ENCODE results near the gene SEMA7A.
A peak's percentile ranks its signal among the peaks of the same experiment; 100 is the strongest.

SEMA7A gene

DNA sequence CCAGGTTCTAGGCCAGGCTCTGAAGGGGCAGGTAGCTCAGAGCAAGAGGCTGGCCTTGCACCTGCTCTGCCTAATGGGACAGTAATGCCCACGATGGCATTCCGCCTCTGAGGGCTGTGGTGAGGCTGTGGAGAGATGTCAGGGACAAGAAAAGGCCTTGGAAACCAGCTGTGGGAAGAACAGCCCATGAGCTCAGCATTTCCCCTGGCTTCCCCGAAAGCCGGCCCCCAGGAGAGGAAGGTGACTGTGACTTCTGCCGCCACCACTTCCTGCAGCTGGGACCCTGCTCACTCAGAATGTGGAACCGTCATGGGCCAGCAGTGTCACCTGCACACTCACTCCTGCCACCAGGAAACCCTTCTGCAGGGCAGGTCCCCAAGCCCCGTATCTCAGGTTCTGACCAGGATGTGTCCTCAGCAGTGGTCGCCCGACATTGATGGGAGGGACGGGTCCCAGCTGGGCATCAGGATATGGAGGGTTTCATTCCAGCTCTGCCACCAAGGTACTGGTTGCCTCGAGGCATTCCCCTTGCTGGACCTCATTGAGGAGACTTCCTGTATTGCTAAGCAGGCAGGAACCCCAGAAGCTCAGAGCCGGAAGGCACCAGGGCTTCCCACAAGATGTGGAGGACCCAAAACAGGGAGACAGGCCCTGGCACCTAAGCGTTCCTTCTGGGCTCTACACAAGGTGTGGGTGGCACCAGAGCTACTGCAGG, 30.7 kb downstream of the SEMA7A start:
- H3K27ac ChIP-seq = no peak overlapping the region
- TF ChIP-seq ZFX (IDR thresholded peaks at IDR 0.05) = no peak
- TF ChIP-seq, protein P1, sequence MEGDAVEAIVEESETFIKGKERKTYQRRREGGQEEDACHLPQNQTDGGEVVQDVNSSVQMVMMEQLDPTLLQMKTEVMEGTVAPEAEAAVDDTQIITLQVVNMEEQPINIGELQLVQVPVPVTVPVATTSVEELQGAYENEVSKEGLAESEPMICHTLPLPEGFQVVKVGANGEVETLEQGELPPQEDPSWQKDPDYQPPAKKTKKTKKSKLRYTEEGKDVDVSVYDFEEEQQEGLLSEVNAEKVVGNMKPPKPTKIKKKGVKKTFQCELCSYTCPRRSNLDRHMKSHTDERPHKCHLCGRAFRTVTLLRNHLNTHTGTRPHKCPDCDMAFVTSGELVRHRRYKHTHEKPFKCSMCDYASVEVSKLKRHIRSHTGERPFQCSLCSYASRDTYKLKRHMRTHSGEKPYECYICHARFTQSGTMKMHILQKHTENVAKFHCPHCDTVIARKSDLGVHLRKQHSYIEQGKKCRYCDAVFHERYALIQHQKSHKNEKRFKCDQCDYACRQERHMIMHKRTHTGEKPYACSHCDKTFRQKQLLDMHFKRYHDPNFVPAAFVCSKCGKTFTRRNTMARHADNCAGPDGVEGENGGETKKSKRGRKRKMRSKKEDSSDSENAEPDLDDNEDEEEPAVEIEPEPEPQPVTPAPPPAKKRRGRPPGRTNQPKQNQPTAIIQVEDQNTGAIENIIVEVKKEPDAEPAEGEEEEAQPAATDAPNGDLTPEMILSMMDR (conservative IDR thresholded peaks at IDR 0.05) = no peak

DNA sequence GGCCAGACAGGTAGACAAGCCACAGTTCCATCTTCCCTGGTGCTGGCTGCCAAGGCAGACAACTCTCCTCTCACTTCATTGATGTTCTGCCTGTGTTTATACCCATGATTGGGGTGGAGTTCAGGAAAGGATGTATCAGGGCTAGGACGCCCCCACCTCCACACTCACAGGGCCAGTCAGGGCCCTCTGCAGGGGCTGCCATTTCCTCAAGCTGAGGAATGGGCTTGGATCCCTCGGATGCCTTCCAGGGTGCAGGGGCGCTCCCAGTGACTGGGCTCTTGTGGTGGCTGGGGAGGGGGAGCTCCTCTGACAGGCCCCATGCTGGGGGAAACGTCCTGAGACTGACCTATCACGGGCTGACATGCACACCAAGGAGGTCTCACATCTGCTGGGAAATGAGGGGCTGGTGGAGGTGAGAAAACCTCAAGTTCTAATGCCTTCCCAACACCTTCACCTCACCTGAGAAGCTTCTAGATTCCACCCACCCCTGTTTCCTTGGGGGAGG, 31.4 kb downstream of the SEMA7A start:
- TF ChIP-seq ZFX (IDR thresholded peaks at IDR 0.05) = no peak
- TF ChIP-seq, protein P1 (conservative IDR thresholded peaks at IDR 0.05) = no peak

DNA sequence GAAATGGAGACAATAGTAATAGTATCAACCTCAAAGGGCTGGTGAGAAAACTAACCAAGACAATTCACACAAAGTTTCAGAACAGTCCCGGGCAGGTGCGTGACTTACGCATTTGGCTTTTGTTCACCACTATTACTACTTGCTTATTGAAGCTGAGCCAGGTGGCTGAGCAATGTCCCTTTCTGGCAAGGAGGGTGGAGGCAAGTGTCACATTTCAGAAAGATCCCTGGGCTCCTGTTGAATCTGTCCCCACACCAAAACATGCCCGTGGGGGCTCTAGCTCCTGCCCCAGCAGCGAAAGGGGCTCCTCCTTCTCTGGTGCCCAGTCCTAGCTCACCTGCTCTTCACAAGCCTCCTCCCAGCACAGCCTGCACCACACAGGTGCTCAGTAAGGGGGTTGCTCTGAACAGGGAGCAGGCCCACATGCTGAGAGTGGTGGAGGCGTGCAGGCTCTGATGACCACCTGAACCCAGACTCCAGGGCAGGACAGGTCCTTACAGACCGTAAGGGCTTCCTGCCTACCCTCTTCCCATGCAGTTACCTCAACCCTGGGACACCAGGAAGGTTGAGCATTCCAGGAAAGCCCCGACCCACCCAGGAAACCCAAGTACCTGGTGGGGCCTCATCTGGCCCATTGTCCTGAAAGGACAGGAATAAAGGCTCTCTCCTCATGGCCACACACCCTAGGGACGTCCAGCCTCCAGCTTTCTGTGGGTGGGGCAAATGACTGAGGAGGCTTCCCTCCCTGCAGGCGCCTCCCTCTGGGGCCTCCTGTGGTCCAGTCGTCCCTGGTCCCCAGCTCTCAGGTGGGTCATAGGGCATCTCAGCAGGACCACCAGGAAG, 32.6 kb downstream of the SEMA7A start:
- H3K27ac ChIP-seq = peak overlapping the region; percentile 41
- TF ChIP-seq, protein P1 (conservative IDR thresholded peaks at IDR 0.05) = no peak
- no peak for TF ChIP-seq ZFX (IDR thresholded peaks at IDR 0.05)

More for the DNA sequence above, 31.4 kb downstream of the SEMA7A start:
- no peak overlapping the region for H3K27ac ChIP-seq

DNA sequence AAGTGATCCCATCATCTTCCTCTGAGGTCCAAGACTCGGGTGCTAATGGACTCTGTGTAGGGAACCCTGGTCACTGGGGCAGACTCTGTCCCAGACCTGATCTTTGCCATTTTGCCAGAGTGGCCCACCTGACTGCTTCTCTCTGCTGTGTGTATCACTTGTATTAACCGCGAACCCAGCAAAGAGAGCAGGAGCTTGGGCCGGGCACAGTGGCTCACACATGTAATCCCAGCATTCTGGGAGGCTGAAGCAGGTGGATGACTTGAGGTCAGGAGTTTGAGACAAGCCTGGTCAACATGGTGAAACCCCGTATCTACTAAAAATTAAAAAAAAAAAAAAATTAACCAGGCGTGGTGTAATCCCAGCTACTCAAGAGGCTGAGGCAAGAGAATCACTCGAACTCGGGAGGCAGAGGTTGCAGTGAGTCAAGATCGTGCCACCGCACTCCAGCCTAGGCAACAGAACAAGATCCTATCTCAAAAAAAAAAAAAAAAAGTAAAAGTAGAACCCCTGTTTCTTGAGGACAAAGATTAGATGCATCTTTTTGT, 33.4 kb downstream of the SEMA7A start:
- peak overlapping the region; percentile 8; the same call in 1 of the 2 replicates for H3K27ac ChIP-seq
- no peak for TF ChIP-seq ZFX (IDR thresholded peaks at IDR 0.05)
- TF ChIP-seq, protein P1 (conservative IDR thresholded peaks at IDR 0.05) = no peak

DNA sequence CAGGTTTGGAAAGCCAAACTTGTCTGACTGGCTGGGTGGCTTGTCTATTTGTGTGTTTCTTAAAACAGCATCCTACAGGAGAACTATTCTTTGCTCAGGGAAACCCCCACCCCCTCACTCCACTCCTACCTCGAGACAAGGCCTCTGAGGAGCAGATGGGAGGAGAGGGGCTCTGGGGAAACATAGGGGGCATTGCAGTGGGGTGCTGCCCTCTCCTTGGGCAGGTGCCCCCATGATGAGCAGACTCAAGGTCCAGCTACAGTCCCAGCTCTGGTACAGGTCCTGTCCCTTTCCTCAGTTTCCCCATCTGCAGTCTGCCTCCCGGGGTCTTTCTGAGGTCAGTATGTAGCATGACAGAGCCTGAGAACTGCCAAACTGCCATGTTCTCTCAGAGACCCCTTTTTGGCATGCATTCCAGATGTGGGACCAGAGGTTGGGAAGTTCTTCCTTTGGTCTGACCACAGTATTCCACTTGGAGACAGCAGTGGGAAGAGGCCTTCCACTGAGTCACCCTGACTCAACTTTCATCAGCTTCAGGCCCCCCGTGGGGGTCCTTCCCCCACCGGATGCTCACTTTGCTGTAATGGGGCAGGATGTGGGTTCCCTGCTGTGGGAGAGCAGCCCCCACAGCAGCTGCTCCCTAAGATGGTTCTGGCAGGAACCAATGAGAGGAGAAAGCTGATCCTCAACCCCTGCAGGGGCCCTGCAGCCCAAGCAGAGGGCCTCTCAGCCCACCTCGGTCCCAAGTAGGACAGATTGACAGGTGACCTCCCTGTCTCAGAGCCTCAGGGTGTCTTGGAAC, 34.0 kb downstream of the SEMA7A start:
- peak overlapping the region; percentile 8; the same call in 1 of the 2 replicates for H3K27ac ChIP-seq
- TF ChIP-seq, protein P1 (conservative IDR thresholded peaks at IDR 0.05) = no peak
- TF ChIP-seq ZFX (IDR thresholded peaks at IDR 0.05) = no peak

DNA sequence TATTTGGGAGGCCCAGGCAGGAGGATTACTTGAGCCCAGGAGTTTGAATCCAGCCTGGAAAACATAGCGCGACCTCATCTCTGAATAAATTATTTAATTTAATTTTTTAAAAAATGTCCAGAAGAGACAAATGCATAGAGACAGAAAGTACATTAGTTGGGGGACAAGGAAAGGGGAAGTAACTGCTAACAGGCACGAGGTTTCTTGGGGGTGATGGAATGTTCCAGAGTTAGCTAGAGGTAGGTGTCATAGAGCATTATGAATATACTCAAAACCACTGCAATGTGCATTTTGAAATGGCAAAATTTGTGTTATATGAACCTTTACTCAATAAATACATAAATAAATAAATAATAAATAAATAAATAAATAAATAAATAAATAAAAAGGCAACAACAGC, 34.7 kb downstream of the SEMA7A start:
- no peak overlapping the region for H3K27ac ChIP-seq
- no peak for TF ChIP-seq ZFX (IDR thresholded peaks at IDR 0.05)
- TF ChIP-seq, protein P1 (conservative IDR thresholded peaks at IDR 0.05) = no peak

Data from C4-2B (cell line).